Hippocampal formation (tissue), 2 donors: ENCODE measurements around the gene TMPRSS11A.
A peak's percentile ranks its signal among the peaks of the same experiment; 100 is the strongest.

Source experiments
- DNase-seq, 2 donors: peaks; one replicate each; lab custom pipeline; 2025; lab: John Stamatoyannopoulos, UW

Gene TMPRSS11A

GRCh38 chr4:67911638-67912037 lies 51.7 kb downstream of the TMPRSS11A start:
- no peak for DNase-seq

DNA sequence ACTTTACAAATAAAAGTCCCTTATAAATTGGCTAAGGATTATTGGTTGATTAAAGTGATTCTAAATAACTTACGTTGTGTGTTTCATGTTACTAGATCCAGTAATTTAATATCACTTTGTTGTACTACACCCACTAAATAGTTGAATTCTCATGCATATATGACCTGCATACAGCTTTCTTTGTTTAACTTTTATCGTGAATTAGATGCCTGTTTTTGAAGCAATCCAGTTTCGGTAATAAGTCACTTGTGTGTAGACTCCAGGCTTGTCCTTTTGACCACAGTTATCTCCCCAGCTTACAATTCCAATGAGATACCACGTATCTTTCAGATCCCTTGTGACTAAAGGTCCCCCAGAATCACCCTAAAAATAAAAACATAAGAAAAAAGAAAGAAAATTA lies 52.2 kb downstream of the TMPRSS11A start:
- no peak for DNase-seq

DNA sequence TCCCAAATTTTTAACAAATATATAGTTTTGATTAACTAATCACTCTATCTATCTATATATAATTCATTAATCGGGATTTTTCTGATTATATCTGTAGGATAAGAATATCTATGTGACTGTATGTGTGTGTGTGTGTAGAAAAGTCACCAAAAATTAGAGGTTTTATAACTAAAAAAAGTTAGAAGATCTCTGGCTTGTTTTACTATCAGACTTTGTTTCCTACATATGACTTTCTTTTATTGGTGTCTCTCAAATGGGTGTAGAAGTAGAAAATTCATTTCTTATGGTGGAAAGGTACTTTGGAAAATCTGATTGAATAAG lies 52.7 kb downstream of the TMPRSS11A start:
- no peak for DNase-seq

GRCh38 chr4:67909905-67910584 lies 53.2 kb downstream of the TMPRSS11A start:
- no peak for DNase-seq

GRCh38 chr4:67907650-67908049 lies 55.6 kb downstream of the TMPRSS11A start:
- DNase-seq = no peak

GRCh38 chr4:67899096-67899495 lies 64.2 kb downstream of the TMPRSS11A start:
- DNase-seq = no peak

DNA sequence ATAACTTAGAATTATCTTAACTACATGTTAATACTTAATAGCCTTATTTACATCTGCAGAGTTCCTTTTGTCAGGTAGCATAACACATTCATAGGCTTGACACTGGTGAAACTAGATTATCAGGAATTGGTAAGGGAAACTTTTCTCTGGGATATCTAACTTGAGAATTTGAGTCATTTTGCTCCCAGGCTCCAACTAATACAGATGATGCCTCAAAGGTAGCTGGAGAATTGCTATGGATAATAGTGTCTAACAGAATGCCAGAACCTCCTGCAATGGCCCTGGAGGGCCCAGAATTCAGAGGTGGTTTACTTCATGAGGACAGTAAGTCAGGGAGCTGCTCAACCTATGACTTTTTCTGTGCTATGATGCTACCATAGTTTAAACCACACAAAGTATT lies 65.6 kb downstream of the TMPRSS11A start:
- DNase-seq = no peak

DNA sequence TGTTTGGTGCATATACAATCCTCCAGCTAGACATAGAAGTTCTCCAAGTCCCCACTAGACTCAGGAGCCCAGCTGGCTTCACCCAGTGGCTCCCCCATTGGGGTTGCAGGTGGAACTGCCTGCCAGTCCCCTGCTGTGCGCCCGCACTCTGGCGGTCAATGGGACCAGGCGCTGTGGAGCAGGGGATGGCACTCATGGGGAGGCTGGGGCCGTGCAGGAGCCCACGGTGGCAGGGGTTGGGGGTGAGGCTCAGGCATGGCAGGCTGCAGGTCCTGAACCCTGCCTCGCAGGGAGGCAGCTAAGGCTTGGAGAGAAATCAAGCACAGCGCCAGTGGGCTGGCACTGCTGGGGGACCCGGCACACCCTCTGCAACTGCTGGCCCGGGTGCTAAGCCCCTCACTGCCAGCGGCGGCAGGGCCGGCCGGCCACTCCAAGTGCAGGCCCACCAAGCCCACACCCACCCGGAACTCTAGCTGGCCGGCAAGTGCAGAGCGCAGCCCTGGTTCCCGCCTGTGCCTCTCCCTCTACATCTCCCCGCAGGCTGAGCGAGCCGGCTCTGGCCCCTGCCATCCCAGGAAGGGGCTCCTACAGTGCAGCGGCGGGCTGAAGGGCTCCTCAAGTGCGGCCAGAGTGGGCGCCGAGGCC lies 66.8 kb downstream of the TMPRSS11A start:
- DNase-seq = no peak

DNA sequence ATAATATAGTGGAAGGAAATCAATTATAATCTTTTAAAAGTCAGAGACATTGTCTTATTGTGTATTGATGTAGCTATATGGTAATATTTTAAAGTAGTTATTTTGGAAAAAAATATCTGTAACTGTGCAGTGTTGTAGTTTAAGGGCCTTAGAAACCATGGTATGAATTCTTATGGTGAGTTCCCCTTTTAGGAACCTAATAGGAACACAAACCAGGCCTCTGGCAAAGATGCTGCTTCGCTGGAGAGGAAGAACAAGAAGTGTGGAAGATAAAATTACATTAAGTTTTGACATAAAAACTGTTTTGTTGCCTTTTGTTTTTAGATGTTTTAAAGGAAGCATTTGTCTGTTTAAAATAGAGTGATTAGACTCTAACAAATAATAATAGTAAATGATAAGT lies 68.6 kb downstream of the TMPRSS11A start:
- DNase-seq = no peak

DNA sequence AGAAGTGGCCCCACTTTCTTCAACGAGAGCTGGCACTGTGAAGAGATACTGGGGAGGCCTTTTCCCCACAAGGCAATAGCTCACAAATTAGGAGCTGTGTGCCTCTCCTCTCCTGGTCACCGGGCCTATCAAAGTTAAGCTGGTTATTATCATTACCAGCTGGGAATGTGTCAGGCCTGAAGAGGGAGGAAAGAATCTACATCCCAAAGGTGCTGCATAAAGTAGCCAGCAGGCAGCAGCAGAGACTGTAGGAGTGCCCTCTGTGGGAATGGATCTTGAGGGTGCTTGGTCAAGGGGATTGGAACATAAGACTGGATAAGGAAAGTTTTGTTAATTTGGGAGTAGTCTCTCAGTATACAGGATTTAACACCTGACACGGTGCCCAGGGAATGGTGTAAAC lies 70.4 kb downstream of the TMPRSS11A start:
- no peak for DNase-seq

- no peak for DNase-seq
These were observed 71.0 kb downstream of the TMPRSS11A start for GRCh38 chr4:67892253-67892652.

DNA sequence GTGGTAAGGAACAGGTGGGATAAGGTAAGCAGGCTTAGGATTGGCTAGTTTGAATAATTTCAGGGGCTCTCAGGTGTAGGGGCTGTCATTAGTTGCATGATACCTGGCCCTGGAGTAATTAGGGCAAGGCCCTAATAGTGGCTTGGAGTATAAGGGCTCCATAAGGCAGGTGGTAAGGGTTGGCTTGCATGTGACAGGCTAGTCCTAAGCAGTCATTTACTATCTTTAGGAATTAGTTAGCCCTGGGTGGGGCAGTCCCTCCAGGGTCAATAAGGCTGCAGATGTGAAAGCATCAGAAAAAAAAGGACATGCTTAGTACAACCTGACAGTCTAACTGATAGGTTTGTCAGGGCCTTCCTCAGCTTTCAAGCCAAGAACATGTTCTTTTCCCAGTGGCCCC lies 71.6 kb downstream of the TMPRSS11A start:
- no peak for DNase-seq

GRCh38 chr4:67886281-67886680 lies 77.0 kb downstream of the TMPRSS11A start:
- DNase-seq = no peak

DNA sequence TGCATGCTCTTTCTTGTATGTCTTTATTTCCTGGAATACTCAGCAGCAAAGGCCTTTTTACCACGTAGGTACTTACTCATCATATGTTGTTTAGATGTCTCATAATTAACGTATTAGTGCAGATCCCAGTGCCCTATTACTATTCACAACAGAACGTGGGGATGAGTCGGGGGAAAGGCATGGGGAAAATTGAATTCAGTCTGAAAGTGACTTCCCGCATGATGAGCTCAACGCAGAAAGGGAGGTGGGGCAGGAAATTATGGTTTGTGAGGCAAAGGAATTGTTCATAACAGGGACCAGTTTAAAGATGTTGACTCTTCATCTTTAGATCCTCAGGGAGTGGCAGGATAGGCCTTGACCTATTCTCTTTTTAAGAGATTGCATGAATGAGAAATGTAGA lies 77.5 kb downstream of the TMPRSS11A start:
- no peak for DNase-seq

DNA sequence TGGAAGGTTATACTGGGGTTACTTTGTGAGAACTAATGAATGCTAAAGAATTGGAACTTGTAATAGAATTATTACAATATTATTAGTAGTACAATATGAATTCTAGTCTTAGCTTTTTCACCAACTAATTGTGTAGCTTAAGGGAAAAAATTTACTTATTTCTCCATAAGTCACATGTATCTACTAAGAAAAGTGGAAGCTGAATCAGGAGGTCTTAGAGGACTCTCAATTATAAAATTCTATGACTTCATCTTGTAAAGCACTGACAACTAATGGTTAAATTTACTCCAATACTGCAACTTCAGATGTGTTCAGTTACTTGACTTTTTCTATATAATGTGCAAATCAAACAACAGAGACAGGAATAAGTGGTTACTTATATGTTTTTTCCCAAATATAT lies 78.6 kb downstream of the TMPRSS11A start:
- DNase-seq = no peak

GRCh38 chr4:67883902-67884301 lies 79.4 kb downstream of the TMPRSS11A start, which contains the start of gene TMPRSS11D:
TMPRSS11D (minus strand) TSS chr4:67884002; CDS start chr4:67883933, 69 bp downstream.
- DNase-seq = no peak

DNA sequence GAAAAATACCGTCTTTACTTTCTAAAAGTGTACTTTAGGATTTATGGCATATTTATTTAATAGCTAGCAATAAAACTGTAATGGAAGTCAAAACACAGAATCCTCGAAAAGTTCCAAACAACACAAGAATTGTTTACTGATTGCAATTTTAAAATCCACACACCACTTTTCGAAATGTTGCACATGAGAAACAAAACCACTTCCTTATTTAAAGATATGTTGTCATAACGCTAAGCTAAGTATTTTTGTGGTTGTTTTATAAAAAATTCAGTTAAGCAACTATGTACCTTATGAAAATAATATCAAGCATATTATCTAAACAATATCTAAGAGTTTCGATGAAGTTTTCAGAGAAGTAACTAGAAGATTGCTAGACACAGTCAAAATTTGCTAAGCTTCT lies 79.8 kb downstream of the TMPRSS11A start:
- no peak for DNase-seq

GRCh38 chr4:67880866-67881610 lies 82.3 kb downstream of the TMPRSS11A start:
- DNase-seq = no peak

GRCh38 chr4:67879486-67879885 lies 83.8 kb downstream of the TMPRSS11A start:
- DNase-seq = no peak

DNA sequence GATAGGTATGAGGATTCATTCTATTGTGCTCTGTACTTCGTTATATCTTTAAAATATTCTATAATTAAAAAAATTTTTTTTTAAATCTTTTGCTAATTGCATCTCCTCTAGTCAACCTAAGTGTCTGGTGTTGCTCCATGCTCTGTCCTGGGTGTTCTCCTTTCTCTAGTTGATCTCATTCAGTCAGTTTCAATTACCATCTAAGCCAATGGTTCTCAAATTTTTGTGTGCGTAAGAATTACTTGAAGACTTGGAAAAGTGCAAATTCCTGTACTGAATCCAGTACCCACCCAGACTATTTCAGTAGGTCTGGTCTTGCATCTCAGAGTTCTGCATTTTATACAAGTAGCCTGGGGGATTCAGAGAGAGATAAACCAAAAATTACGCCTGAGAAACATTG lies 86.2 kb downstream of the TMPRSS11A start:
- DNase-seq = no peak

DNA sequence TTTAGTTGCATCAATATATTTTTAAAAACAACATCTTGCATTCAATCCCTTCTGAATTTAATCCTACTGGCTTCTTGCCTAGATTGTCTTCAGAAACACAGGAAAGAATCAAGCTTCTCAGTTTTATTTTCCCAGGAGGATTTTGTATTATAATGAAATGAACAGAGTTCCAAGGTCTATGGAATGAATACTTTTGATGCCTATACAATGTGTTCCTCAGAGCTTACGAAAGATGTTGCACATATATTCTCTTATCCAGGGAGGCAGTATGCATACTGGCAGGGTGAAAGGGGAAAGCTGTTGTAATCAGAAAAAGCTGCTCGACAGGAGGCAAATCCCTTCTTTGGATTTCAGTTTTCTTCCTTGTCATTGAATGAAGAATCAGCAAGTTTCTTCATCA lies 88.3 kb downstream of the TMPRSS11A start:
- DNase-seq = no peak

- no peak for DNase-seq
These were observed 90.2 kb downstream of the TMPRSS11A start for GRCh38 chr4:67873116-67873515.

GRCh38 chr4:67871867-67872266 lies 91.4 kb downstream of the TMPRSS11A start:
- peak in 1 of 2 donors; percentile 42 for DNase-seq
